ENCODE measurements around the gene FAM120AOS. TPM values are rescaled to one million over a fixed set of nuclear protein-coding genes. Genes with fewer than 3 reads are reported as not detected.

The FAM120AOS gene
- polyA plus RNA-seq, 1 of the 3 experiments (the other 2 are of a cell fraction): 30.1 TPM

GRCh38 chr9:93483497-93483896 lies 30.1 kb upstream of the FAM120AOS start:
- H3K4me3 ChIP-seq (ENCODE audit: low read depth in 2 of 2, low read length in 1 of 2): no peak overlapping the region
- H3K36me3 ChIP-seq (replicated peaks in 1 of 2; ENCODE audit: control insufficient read depth in 1 of 2, insufficient read depth in 2 of 2, low read length in 1 of 2): peaks cover 3 to 14% of the 10 kb centered on the region in 2 experiments
- H3K4me2 ChIP-seq: no peak overlapping the region
- H3K27ac ChIP-seq (ENCODE audit: low read depth in 2 of 2, low read length in 1 of 2): no peak overlapping the region
- ChIA-PET POLR2A (no interaction called here), CTCF (interaction anchor here (0.7 kb wide), 1 partner anchor 83 kb away, joined by 3 read pairs; no protein-coding TSS in a partner anchor)
- 97% methylated on average over 2 of the region's 2 CpGs for WGBS (ENCODE audit: low lambda C conversion rate)
- H3K4me1 ChIP-seq (ENCODE audit: control insufficient read depth in 1 of 2, insufficient read depth in 2 of 2, low read depth in 1 of 2, low read length in 1 of 2): peaks cover 0 to 13% of the 10 kb centered on the region in 2 experiments; a peak in 3 of 4 replicates
- H3K9me2 ChIP-seq: no peaks in the 10 kb centered on the region
- H3F3A ChIP-seq (replicated peaks; ENCODE audit: insufficient read depth): peaks cover 4% of the 10 kb centered on the region
- TF ChIP-seq NFIC (IDR thresholded peaks at IDR 0.05; ENCODE audit: borderline replicate concordance) (no peak), MEF2A (IDR thresholded peaks at IDR 0.05; ENCODE audit: borderline replicate concordance, low read depth) (no peak), GATA2 (CRISPR knock-in tag; IDR thresholded peaks at IDR 0.05) (no peak), GABPA (IDR thresholded peaks at IDR 0.05; ENCODE audit: low read depth) (no peak), USF1 (IDR thresholded peaks at IDR 0.05; ENCODE audit: borderline replicate concordance, low read depth) (no peak), YY1 (IDR thresholded peaks at IDR 0.05; ENCODE audit: low read depth) (no peak), FOXM1 (IDR thresholded peaks at IDR 0.05; ENCODE audit: low read depth) (no peak), CTCF (IDR thresholded peaks at IDR 0.05) (no peak), MAX (IDR thresholded peaks at IDR 0.05; ENCODE audit: low read depth) (no peak), ELF1 (IDR thresholded peaks at IDR 0.05) (no peak), EZH2phosphoT487 (IDR thresholded peaks at IDR 0.05; ENCODE audit: borderline replicate concordance, low read depth) (no peak), PBX3 (IDR thresholded peaks at IDR 0.05) (no peak), RAD21 (IDR thresholded peaks at IDR 0.05; ENCODE audit: low read length) (no peak), FOSL2 (IDR thresholded peaks at IDR 0.05; ENCODE audit: borderline replicate concordance, low read depth) (no peak), TAF1 (IDR thresholded peaks at IDR 0.05; ENCODE audit: borderline replicate concordance, low read depth, low read length) (no peak), EP300 (IDR thresholded peaks at IDR 0.05; ENCODE audit: borderline replicate concordance in 1 of 2, low read depth in 1 of 2, low read length in 1 of 2) (no peak), TEAD4 (IDR thresholded peaks at IDR 0.05; ENCODE audit: borderline replicate concordance, insufficient read depth) (no peak), RXRA (IDR thresholded peaks at IDR 0.05; ENCODE audit: borderline replicate concordance, low read depth) (no peak), MXI1 (IDR thresholded peaks at IDR 0.05; ENCODE audit: low read depth, low read length) (no peak), SIN3A (IDR thresholded peaks at IDR 0.05; ENCODE audit: borderline replicate concordance, low read depth, low read length) (no peak)
- H3K9me3 ChIP-seq: no peaks in the 10 kb centered on the region
- H4K20me1 ChIP-seq (ENCODE audit: insufficient read depth): peaks cover 12% of the 10 kb centered on the region
- no peak for DNase-seq
- H2AFZ ChIP-seq (ENCODE audit: low read depth): no peak overlapping the region
- peaks cover 87% of the 10 kb centered on the region for H3K79me2 ChIP-seq (ENCODE audit: insufficient read depth)
- H3K9ac ChIP-seq: no peak overlapping the region
- no peaks in the 10 kb centered on the region for H3K27me3 ChIP-seq (ENCODE audit: insufficient read depth)
